Measurements from ENCODE around the gene PDE4B. TPM values are rescaled to one million over a fixed set of nuclear protein-coding genes. Genes with fewer than 3 reads are reported as not detected.
A peak's percentile ranks its signal among the peaks of the same experiment; 100 is the strongest.

Gene PDE4B
- total and polyA plus RNA-seq, 3 experiments from 2014 or later: 29.7 to 34.5 (median 31.4) TPM

DNA sequence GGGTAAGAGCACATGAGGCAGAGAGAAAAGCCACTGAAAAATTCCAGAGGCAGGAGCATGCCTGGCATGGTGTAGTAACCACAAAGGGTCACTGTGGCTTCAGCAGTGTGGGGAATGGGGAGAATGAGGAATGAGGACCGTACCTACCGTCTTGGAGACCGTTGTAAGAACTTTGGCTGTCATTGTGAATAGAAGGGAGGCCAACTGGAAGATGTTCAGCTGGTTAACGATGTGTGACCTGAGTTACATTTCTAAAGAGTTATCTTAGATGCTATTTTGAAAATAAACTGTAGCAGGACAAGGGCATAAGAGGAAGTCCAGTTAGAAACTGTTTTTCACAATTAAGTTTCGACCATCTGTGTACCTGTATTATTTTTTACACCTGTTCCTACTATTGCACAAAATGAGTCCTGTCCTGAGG is 375.8 kb downstream of the PDE4B start:
- no peaks in the 10 kb centered on the region for H3K36me3 ChIP-seq (ENCODE audit: insufficient read depth, low read length)
- H3K4me3 ChIP-seq (ENCODE audit: low read length): no peak overlapping the region
- Mint-ChIP-seq H3K36me3 (no peaks in the 10 kb centered on the region), H3K27me3 (peaks cover 9 to 35% of the 10 kb centered on the region in 2 donors), H3K27ac (no peak overlapping the region), H3K4me1 (peaks cover 3 to 5% (median 5%) of the 10 kb centered on the region in 3 donors), H3K9me3 (no peaks in the 10 kb centered on the region), H3K4me3 (no peak overlapping the region)
- CTCF ChIA-PET: no interaction called here
- DNase-seq: no peak
- H3K27me3 ChIP-seq (ENCODE audit: insufficient read depth, low read length, poor library complexity, severe bottlenecking): peaks cover 4% of the 10 kb centered on the region
- POLR2A ChIA-PET: no interaction called here
- no peaks in the 10 kb centered on the region for H3K4me1 ChIP-seq (ENCODE audit: insufficient read depth, low read length)
- no peaks in the 10 kb centered on the region for H3K9me3 ChIP-seq (ENCODE audit: low read length)
- H3K27ac ChIP-seq (ENCODE audit: low read depth, low read length): no peak overlapping the region

DNA sequence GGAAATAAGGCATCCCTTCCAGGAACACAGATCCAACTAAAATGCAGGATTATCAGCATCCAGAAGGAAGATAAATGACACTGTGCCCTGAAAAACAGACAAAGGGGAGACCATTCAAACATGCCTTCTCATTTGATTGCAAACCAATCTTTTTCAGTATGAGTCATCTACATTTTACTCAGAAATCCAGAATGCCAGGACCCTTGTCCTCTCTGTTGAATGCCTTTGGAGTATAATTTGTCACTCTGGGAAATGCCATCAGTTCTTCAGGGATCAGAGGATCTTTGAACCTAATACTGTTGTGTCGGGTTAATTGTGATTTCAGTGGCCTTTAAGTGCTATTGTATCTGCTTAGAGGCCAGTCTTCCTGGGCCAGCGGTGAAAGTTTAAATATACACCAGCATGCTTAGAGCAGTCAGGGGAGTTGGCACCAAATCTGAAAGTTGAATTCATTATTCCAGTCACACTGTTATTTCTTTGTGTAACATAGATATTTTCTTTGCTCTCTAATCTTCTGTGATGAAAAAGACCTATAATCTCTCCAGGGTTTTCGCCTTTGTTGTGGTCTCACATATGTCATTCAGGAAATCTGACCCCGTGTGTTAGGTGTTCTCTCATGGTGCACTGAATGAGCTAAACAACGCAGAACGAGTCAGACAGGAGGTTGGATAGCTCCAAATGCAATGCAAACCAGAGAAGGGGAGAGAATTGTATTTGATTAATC is 376.4 kb downstream of the PDE4B start:
- no peaks in the 10 kb centered on the region for H3K27me3 ChIP-seq (ENCODE audit: insufficient read depth, low read length, poor library complexity, severe bottlenecking)
- POLR2A ChIA-PET: no interaction called here
- Mint-ChIP-seq H3K36me3 (no peaks in the 10 kb centered on the region), H3K4me3 (no peak overlapping the region), H3K9me3 (no peaks in the 10 kb centered on the region), H3K27me3 (peaks cover 4 to 29% of the 10 kb centered on the region in 2 donors), H3K27ac (peak overlapping the region in 1 of 8 donors; percentile 84), H3K4me1 (peaks cover 3 to 5% (median 5%) of the 10 kb centered on the region in 3 donors)
- DNase-seq: peak in 1 of 5 donors; percentile 12
- no peak overlapping the region for H3K27ac ChIP-seq (ENCODE audit: low read depth, low read length)
- no peak overlapping the region for H3K4me3 ChIP-seq (ENCODE audit: low read length)
- H3K4me1 ChIP-seq (ENCODE audit: insufficient read depth, low read length): no peaks in the 10 kb centered on the region
- H3K9me3 ChIP-seq (ENCODE audit: low read length): no peaks in the 10 kb centered on the region
- CTCF ChIA-PET: no interaction called here
- no peaks in the 10 kb centered on the region for H3K36me3 ChIP-seq (ENCODE audit: insufficient read depth, low read length)

DNA sequence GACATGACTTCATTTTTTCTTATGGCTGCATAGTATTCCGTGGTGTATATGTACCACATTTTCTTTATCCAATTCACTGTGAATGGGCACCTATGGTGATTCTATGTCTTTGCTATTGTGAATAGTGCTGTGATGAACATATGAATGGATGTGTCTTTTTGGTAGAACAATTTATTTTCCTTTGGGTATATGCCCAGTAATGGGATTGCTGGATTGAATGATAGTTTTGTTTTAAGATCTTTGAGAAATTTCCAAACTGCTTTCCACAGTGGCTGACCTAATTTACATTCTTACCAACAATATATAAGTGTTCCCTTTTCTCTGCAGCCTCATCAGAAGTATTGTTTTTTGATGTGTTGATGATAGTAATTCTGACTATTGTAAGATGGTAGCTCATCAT is 379.6 kb downstream of the PDE4B start:
- Mint-ChIP-seq H3K9me3 (no peaks in the 10 kb centered on the region), H3K4me3 (no peak overlapping the region), H3K27me3 (peaks cover 2 to 27% of the 10 kb centered on the region in 2 donors), H3K27ac (no peak overlapping the region), H3K36me3 (no peaks in the 10 kb centered on the region), H3K4me1 (peaks cover 3 to 5% (median 5%) of the 10 kb centered on the region in 3 donors)
- ChIA-PET POLR2A (no interaction called here), CTCF (no interaction called here)
- H3K9me3 ChIP-seq (ENCODE audit: low read length): no peaks in the 10 kb centered on the region
- H3K36me3 ChIP-seq (ENCODE audit: insufficient read depth, low read length): no peaks in the 10 kb centered on the region
- DNase-seq: no peak
- no peak overlapping the region for H3K27ac ChIP-seq (ENCODE audit: low read depth, low read length)
- H3K4me1 ChIP-seq (ENCODE audit: insufficient read depth, low read length): no peaks in the 10 kb centered on the region
- H3K4me3 ChIP-seq (ENCODE audit: low read length): no peak overlapping the region
- H3K27me3 ChIP-seq (ENCODE audit: insufficient read depth, low read length, poor library complexity, severe bottlenecking): no peaks in the 10 kb centered on the region

DNA sequence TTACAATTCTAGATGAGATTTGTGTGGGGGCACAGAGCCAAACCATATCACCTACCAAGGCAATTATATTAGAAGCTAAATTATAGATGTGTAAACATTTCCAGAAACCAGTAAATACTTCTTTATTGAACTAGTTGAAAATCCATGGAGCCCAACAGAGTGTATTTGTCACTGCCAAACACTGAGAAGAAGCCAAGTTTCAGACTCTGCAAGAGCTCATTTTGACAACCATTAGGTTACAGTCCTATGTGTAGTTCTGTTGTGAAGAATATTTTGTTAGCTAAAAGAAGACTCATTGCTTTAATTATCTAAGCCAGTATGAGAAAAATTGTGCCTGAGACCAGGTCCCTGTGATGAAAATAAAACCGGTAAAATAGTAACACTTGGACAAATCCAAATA is 382.4 kb downstream of the PDE4B start:
- Histone ChIP-seq H3K36me3 (ENCODE audit: insufficient read depth, low read length) (no peaks in the 10 kb centered on the region), H3K27ac (ENCODE audit: low read depth, low read length) (no peak overlapping the region), H3K9me3 (ENCODE audit: low read length) (no peaks in the 10 kb centered on the region), H3K4me3 (ENCODE audit: low read length) (no peak overlapping the region), H3K4me1 (ENCODE audit: insufficient read depth, low read length) (no peaks in the 10 kb centered on the region), H3K27me3 (ENCODE audit: insufficient read depth, low read length, poor library complexity, severe bottlenecking) (no peaks in the 10 kb centered on the region)
- no peaks in the 10 kb centered on the region for H3K4me1 Mint-ChIP-seq
- POLR2A ChIA-PET: no interaction called here
- no peak overlapping the region for H3K4me3 Mint-ChIP-seq
- no peaks in the 10 kb centered on the region for H3K9me3 Mint-ChIP-seq
- no peak overlapping the region for H3K27ac Mint-ChIP-seq
- H3K27me3 Mint-ChIP-seq: peaks cover 4 to 25% of the 10 kb centered on the region in 2 donors
- DNase-seq: no peak
- CTCF ChIA-PET: no interaction called here
- H3K36me3 Mint-ChIP-seq: no peaks in the 10 kb centered on the region

DNA sequence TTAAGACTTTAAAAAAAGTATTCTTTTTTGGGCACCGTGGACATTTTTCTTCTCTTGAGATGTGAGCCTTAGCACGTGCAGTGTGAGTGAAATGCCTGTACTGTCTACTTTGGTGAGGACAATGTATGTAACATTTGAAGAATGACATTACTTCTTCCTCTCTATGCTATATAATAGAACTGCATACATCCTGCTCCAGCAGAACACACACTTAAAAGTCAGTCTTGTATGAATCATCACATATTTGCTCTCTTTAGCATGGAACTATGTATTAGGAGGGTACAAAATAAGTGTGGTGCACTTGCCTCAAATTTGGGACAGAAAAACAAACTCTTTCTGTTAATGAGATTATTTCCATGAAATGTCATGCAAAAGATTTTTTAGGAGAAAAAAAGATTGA is 382.9 kb downstream of the PDE4B start:
- H3K4me1 Mint-ChIP-seq: no peaks in the 10 kb centered on the region
- POLR2A ChIA-PET: no interaction called here

DNA sequence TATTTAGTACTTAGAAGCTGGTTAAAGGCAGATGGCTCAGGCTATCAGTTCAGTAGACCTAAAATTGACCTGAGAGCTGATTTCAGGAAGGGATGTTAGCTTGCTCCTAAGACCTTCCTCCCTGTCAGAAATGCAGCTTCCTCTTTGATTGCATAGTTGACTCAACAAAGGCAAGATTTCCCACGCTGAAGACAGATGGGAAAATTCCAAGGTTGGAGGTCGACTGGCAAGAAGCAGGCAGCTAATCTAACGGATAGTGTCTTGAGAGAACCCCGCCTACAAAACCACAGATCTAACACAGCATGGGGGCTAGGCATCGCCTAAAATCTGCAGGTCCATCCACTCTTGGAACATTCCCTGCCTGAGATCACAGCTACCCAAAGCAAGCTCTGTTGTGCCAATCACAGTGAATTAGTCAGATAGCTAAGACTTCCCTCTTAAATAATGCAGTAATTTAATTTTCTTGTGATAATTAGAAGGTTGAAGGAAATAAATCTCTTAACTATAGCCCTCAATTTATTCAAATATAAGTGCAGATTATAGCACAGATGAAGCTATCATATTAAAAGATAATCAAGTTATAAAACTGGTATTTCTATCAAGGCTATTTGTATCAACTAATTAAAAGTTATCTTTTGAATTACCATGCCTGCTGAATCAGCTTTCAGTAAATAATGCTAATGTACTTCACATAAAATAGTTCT is 383.5 kb downstream of the PDE4B start:
- DNase-seq: no peak
- no peaks in the 10 kb centered on the region for H3K4me1 Mint-ChIP-seq
- H3K9me3 Mint-ChIP-seq: no peaks in the 10 kb centered on the region
- H3K27ac ChIP-seq (ENCODE audit: low read depth, low read length): no peak overlapping the region
- no peak overlapping the region for H3K4me3 Mint-ChIP-seq
- no peaks in the 10 kb centered on the region for H3K27me3 ChIP-seq (ENCODE audit: insufficient read depth, low read length, poor library complexity, severe bottlenecking)
- H3K9me3 ChIP-seq (ENCODE audit: low read length): no peaks in the 10 kb centered on the region
- no peaks in the 10 kb centered on the region for H3K36me3 ChIP-seq (ENCODE audit: insufficient read depth, low read length)
- H3K4me3 ChIP-seq (ENCODE audit: low read length): no peak overlapping the region
- peaks cover 4 to 21% of the 10 kb centered on the region in 2 donors for H3K27me3 Mint-ChIP-seq
- no peak overlapping the region for H3K27ac Mint-ChIP-seq
- POLR2A ChIA-PET: no interaction called here
- no peaks in the 10 kb centered on the region for H3K36me3 Mint-ChIP-seq
- no peaks in the 10 kb centered on the region for H3K4me1 ChIP-seq (ENCODE audit: insufficient read depth, low read length)
- CTCF ChIA-PET: interaction anchor here (1.4 kb wide), 1 partner anchor 66 kb away, joined by 3 read pairs; no protein-coding TSS in a partner anchor

More for the DNA sequence above, 382.9 kb downstream of the PDE4B start:
- H3K27ac ChIP-seq (ENCODE audit: low read depth, low read length): no peak overlapping the region
- no peaks in the 10 kb centered on the region for H3K9me3 ChIP-seq (ENCODE audit: low read length)
- H3K27me3 ChIP-seq (ENCODE audit: insufficient read depth, low read length, poor library complexity, severe bottlenecking): no peaks in the 10 kb centered on the region
- H3K4me1 ChIP-seq (ENCODE audit: insufficient read depth, low read length): no peaks in the 10 kb centered on the region
- CTCF ChIA-PET: interaction anchor here (1.4 kb wide), 1 partner anchor 67 kb away, joined by 3 read pairs; no protein-coding TSS in a partner anchor
- no peaks in the 10 kb centered on the region for H3K36me3 ChIP-seq (ENCODE audit: insufficient read depth, low read length)
- H3K27me3 Mint-ChIP-seq: peaks cover 4 to 23% of the 10 kb centered on the region in 2 donors
- H3K4me3 Mint-ChIP-seq: no peak overlapping the region
- H3K4me3 ChIP-seq (ENCODE audit: low read length): no peak overlapping the region
- no peaks in the 10 kb centered on the region for H3K9me3 Mint-ChIP-seq
- DNase-seq: no peak
- no peaks in the 10 kb centered on the region for H3K36me3 Mint-ChIP-seq
- no peak overlapping the region for H3K27ac Mint-ChIP-seq

DNA sequence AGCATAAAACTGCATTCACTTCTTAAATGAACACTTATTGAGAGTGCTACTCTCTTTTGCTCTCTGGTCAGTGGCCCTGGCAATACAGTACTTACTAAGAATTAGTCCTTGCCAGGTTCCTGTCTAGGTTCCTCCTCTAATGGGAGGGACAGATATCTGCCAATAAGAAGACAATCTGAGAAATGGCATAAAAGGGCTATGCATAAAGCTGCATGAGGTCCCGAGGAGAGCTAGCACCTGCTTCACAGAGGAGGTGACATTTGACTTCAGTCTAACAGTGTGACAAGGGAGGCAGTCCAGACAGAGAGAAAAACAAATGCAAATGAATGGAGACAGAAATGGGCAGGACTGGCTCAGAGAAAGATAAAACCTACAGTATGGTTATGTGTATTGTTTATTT is 384.1 kb downstream of the PDE4B start:
- CTCF ChIA-PET: interaction anchor here (1.4 kb wide), 1 partner anchor 66 kb away, joined by 3 read pairs; no protein-coding TSS in a partner anchor
- peaks cover 4 to 21% of the 10 kb centered on the region in 2 donors for H3K27me3 Mint-ChIP-seq
- H3K4me3 Mint-ChIP-seq: no peak overlapping the region

DNA sequence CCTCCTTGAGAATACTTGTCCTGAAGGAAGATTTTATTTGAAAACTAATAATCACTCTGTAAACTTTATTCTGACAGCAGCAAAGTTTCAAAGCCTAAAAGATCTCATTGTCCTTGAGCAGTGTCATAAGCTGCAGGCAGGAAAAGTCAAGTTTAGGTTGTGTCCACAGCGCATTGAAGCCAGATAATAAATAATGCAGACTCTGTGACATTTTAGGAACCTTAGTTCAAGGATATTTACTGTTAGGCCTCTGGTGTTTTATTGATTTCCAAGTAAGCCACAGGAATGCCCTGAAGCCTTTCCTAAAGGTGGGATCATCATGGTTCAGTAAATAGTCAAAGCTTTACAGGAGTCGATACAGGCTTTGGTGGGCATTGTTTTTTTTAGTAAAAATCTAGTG is 384.8 kb downstream of the PDE4B start:
- Histone ChIP-seq H3K36me3 (ENCODE audit: insufficient read depth, low read length) (no peaks in the 10 kb centered on the region), H3K27me3 (ENCODE audit: insufficient read depth, low read length, poor library complexity, severe bottlenecking) (no peaks in the 10 kb centered on the region), H3K27ac (ENCODE audit: low read depth, low read length) (no peak overlapping the region), H3K9me3 (ENCODE audit: low read length) (no peaks in the 10 kb centered on the region), H3K4me3 (ENCODE audit: low read length) (no peak overlapping the region), H3K4me1 (ENCODE audit: insufficient read depth, low read length) (peaks cover 3% of the 10 kb centered on the region)
- ChIA-PET POLR2A (no interaction called here), CTCF (no interaction called here)
- peaks cover 4 to 15% of the 10 kb centered on the region in 2 donors for H3K27me3 Mint-ChIP-seq
- H3K9me3 Mint-ChIP-seq: no peaks in the 10 kb centered on the region
- peaks cover 1 to 7% (median 5%) of the 10 kb centered on the region in 3 donors for H3K4me1 Mint-ChIP-seq
- no peak for DNase-seq
- H3K4me3 Mint-ChIP-seq: no peak overlapping the region
- no peak overlapping the region for H3K27ac Mint-ChIP-seq
- H3K36me3 Mint-ChIP-seq: no peaks in the 10 kb centered on the region

More for the DNA sequence above, 384.1 kb downstream of the PDE4B start:
- H3K27me3 ChIP-seq (ENCODE audit: insufficient read depth, low read length, poor library complexity, severe bottlenecking): no peaks in the 10 kb centered on the region
- peak overlapping the region in 1 of 8 donors; percentile 5 for H3K27ac Mint-ChIP-seq
- no peaks in the 10 kb centered on the region for H3K36me3 ChIP-seq (ENCODE audit: insufficient read depth, low read length)
- no peaks in the 10 kb centered on the region for H3K4me1 ChIP-seq (ENCODE audit: insufficient read depth, low read length)
- peaks cover 0 to 5% (median 0%) of the 10 kb centered on the region in 3 donors for H3K4me1 Mint-ChIP-seq
- H3K9me3 ChIP-seq (ENCODE audit: low read length): no peaks in the 10 kb centered on the region
- H3K9me3 Mint-ChIP-seq: no peaks in the 10 kb centered on the region
- H3K36me3 Mint-ChIP-seq: no peaks in the 10 kb centered on the region
- POLR2A ChIA-PET: no interaction called here
- H3K27ac ChIP-seq (ENCODE audit: low read depth, low read length): no peak overlapping the region
- H3K4me3 ChIP-seq (ENCODE audit: low read length): no peak overlapping the region
- DNase-seq: no peak

Data from CD8-positive, alpha-beta memory T cell (primary cell).